HG02571 (cell line): ENCODE results near the gene SLC17A5.
"Not testable (repeated sequence)": the region's sequence is repeated elsewhere in the genome, so short reads cannot be mapped to it uniquely, and the experiment has no call there.

ENCODE experiments used
- ATAC-seq: cut with Tn5 transposase; IDR thresholded peaks from one replicate; pipeline ENCODE4 v1.9.1; 2021; ENCODE audit warnings: mild to moderate bottlenecking, moderate library complexity; ENCODE audit not compliant: unreplicated experiment

SLC17A5 gene

DNA sequence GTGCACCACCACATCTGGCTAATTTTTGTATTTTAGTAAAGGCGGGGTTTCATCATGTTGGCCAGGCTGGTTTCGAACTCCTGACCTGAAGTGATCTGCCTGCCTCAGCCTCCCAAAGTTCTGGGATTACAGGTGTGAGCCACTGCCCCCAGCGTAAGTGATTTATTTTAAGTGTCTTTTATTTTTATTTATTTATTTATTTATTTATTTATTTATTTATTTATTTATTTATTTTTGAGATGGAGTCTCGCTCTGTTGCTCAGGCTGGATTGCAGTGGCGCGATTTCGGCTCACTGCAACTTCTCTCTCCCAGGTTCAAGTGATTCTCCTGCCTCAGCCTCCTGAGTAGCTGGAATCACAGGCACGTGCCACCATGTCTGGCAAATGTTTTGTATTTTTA lies 30.3 kb downstream of the SLC17A5 start:
- not testable (repeated sequence) for ATAC-seq

DNA sequence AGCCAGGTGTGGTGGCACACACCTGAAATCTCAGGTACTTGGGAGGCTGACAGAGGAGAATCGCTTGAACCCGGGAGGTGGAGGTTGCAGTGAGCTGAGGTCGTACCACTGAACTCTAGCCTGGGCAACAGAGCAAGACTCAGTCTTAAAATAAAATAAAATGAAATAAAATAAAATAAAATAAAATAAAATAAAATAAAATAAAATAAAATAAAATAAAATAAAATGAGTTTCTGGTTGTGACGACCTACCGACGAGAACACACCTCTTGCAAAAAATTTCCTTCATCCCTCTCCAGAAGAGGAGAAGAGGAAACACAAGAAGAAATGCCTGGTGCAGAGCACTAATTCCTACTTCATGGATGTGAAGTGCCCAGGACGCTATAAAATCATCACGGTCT lies 35.7 kb downstream of the SLC17A5 start:
- not testable (repeated sequence) for ATAC-seq

- ATAC-seq: no peak
These were observed 39.0 kb downstream of the SLC17A5 start for GRCh38 chr6:73614802-73615201.

DNA sequence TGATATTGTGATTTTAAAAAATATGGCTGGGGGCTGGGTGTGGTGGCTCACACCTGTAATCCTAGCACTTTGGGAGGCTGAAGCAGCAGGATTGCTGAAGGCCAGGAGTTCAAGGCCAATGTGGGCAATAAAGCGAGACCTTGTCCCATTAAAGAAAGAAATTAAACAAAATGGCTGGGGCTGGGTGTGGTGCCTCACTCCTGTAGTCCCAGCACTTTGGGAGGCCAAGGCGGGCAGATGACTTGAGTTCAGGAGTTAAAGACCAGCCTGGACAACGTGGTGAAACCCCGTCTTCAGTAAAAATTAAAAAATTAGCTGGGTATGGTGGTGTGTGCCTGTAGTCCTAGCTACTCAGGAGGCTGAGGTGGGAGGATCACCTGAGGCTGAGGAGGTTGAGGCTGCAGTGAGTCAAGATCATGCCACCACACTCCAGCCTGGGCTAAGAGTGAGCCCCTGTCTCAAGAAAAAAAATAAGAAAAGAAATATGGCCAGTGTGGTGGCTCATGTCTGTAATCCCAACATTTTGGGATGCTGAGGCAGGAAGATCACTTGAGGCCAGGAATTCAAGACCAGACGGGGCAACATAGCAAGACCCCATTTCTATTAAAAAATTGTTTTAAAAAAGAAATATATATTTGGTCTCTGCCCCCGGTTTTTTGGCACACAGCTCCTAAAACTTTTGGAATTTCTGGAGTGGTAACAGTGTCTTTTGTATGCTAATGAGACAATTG lies 39.8 kb downstream of the SLC17A5 start:
- no peak for ATAC-seq

DNA sequence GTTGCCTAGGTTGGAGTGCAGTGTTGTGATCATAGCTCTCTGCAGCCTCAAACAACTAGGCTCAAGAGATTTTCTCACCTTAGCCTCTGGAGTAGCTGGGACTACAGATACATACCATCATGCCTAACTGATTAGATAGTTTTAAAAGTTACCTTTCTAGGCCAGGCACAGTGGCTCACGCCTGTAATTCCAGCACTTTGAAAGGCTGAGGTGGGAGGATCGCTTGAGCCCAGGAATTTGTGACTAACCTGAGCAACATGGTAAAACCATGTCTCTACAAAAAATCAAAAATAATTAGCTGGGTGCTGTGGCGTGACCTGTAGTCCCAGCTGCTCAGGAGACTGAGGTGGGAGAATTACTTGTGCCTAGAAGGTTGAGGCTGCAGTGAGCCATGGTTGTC lies 41.2 kb downstream of the SLC17A5 start:
- ATAC-seq: no peak

- no peak for ATAC-seq
These were observed 43.1 kb downstream of the SLC17A5 start for GRCh38 chr6:73610444-73611275.

DNA sequence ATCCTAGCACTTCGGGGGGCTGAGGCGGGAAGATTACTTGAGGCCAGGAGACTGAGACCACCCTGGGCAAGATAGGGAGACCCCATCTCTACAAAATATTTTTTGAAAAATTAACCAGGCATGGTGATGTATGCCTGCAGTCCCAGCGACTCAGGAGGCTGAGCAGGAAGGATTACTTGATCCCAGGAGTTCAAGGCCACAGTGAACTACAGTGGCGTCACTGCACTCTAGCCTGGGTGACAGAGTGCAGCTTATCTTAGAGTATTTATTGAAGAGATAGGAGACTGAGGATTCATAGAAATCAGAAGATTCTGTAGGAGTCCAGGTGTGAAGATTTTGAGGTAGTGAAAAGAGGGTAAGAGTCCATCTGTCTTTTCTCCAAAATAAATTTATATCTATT lies 45.0 kb downstream of the SLC17A5 start:
- ATAC-seq: no peak

DNA sequence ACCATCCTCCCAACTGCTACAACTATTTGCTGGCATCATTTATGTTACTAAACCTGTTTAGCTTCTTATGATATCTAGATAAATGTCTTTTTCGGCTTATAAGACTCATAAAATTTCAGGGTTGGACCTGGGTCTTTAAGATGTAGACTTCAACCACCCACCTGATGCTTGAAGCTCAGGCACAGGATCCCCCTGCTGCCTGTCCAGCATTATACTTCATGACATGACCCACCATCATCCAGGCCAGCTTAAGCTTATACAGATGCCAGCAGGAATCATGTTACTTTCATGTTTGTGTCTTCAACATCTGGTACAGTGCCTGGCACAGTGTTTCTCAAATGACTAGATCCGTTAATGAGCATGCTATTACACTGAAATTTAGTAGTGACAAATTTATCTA lies 47.4 kb downstream of the SLC17A5 start:
- ATAC-seq: no peak

DNA sequence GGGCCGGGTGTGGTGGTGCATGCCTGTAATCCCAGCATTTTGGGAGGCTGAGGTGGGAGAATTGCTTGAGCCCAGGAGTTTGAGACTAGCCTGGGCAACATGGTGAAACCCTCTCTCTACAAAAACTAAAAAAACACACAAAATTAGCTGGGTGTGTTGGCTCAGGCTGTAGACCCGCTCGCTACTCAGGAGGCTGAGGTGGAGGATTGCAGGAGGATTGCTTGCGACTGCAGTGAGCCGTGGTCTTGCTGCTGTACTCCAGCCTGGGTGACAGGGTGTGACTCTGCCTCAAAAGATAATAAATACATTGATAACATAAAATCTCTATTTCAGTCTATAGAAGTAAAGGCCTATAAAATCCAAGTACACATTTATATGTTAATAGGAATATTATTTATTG lies 49.3 kb downstream of the SLC17A5 start:
- no peak for ATAC-seq

DNA sequence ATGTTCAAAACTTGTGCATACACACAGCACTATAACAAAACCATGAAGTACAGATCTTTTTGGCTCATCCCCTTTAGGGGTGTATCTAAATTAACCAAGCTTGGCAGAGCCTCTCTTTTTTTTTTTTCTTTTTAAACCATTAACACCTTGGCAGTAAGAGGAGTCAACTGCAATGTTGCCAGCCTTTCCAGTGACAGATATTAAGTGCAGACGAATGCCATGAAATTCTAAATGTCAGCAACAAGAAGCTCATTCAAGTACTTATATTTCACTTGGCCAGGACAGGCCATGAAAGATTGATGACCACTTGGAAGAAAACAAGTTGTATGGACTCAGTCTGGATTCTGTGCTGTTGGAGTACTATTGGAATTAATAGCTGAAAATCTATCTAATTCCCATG lies 49.8 kb downstream of the SLC17A5 start:
- ATAC-seq: no peak

GRCh38 chr6:73586416-73586974 lies 67.3 kb downstream of the SLC17A5 start:
- no peak for ATAC-seq

DNA sequence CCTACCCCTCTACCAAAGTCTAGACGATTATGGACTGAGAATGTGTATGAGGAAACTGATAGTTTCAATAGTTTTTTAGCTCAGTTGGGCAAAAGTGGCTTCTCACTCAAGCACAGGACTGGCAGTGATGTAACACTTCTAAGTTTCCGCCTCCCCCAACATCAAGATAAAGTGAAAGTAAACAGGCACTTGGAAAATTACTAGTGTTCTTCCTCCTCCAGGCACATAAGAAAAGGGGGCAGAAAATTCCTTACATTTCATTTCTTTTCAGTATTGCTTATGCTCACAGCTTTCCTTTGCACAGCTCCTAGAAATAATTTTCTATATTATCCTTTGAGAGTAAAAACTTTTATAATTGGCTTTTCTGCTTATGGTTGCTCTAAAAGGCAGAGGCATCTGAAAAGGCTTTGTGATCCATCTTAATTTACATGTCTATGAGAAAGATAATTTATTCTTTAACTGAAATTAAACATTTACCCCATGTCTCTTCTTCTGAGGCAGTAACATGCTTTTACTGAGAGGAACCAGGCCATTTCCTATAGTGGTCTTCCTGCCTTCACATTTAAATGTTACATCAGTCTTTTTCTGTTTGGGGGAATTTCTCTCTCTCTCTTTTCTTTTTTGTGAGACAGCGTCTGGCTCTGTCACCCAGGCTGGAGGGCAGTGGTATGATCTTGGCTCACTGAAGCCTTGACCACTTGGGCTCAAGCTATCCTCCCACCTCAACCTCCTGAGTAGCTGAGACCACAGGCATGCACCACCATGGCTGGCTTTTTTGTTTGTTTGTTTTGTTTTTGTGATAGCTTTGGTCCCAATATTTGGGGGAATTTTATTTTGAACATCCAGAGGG lies 68.0 kb downstream of the SLC17A5 start:
- ATAC-seq: peak; percentile 70

DNA sequence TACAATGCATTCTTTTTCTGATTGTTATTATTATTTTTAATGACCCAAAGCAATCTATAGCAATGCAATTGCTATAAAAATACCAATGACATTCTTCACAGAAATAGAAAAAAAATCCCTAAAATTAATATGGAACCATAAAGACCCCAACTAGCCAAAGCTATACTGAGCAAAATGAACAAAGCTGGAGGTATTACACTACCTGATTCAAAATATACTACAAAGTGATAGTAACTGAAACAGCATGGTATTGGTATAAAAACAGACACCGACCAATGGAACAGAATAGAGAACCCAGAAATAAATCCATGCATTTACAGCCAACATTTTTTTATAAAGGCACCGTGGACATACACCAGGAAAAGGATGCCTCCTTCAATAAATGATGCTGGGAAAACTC lies 72.5 kb downstream of the SLC17A5 start:
- no peak for ATAC-seq

- peak; percentile 85 for ATAC-seq
These were observed 73.3 kb downstream of the SLC17A5 start for GRCh38 chr6:73580247-73581149.

GRCh38 chr6:73579851-73580246 lies 73.9 kb downstream of the SLC17A5 start:
- ATAC-seq: peak; percentile 22

GRCh38 chr6:73579389-73579788 lies 74.4 kb downstream of the SLC17A5 start:
- ATAC-seq: no peak

DNA sequence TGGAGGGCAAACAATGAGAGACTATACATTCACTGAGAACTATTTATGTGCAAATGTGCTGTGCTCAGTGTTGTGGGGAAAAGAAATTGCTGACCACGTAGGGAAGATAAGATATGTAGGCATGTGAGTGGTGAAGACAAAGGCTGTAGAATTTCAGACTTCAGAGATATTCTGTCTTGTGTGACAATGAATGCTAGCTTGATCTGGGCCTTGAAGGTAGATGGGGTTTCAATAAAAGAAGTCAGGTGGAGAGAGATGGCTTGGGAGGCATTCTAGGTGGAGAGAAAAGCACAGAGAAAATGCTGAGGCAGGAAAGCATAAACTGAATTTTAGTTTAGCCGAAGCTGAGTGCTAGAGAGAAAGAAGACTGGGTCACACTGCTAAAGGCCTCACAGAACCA lies 76.1 kb downstream of the SLC17A5 start:
- ATAC-seq: no peak

GRCh38 chr6:73572531-73572930 lies 81.3 kb downstream of the SLC17A5 start:
- ATAC-seq: not testable (repeated sequence)

DNA sequence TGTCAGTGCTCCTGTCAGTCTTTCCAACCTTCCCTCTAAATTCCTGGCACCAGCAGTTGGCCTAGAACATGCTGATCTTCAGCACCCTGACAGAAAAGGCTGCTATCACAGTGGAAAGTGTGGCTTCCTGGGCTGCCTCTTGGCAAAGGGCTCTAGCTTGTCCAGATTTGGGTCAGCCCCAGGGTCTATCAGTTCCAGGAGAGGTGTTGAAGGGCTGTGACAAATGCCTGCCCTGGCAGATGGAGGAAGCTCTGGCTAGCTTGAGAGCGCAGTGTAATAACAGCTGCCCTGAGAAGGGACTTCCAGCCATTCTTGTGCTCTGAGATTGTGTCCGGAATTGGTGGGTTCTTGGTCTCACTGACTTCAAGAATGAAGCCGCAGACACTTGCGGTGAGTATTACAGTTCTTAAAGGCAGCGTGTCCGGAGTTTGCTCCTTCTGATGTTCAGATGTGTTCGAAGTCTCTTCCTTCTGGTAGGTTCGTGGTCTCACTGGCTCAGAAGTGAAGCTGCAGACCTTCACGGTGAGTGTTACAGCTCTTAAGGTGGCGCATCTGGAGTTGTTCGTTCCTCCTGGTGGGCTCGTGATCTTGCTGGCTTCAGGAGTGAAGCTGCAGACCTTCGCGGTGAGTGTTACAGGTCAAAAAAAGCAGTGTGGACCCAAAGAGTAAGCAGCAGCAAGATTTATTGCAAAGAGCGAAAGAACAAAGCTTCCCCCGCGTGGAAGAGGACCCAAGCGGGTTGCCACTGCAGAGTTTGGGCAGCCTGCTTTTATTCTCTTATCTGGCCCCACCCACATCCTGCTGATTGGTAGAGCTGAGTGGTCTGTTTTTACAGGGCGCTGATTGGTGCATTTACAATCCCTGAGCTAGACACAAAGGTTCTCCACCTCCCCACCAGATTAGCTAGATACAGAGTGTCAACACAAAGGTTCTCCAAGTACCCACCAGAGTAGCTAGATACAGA lies 82.3 kb downstream of the SLC17A5 start:
- ATAC-seq: not testable (repeated sequence)
